GM19395 (cell line): Measurements from ENCODE around the gene OSBPL3.

ENCODE experiments used
- ATAC-seq: cut with Tn5 transposase; IDR thresholded peaks from one replicate; pipeline ENCODE4 v1.9.1; 2021; ENCODE audit warnings: mild to moderate bottlenecking, moderate library complexity; ENCODE audit not compliant: unreplicated experiment

Gene OSBPL3

GRCh38 chr7:24903559-24903958 lies 76.4 kb downstream of the OSBPL3 start:
- no peak for ATAC-seq

- ATAC-seq = no peak
Observed at GRCh38 chr7:24902931-24903330, 77.0 kb downstream of the OSBPL3 start.

- no peak for ATAC-seq
Observed at GRCh38 chr7:24902276-24902675, 77.7 kb downstream of the OSBPL3 start.

- ATAC-seq = peak; percentile 72
Observed at GRCh38 chr7:24899905-24900304, 80.1 kb downstream of the OSBPL3 start.

- no peak for ATAC-seq
Observed at GRCh38 chr7:24899161-24899560, 80.8 kb downstream of the OSBPL3 start.

- ATAC-seq = peak; percentile 40
Observed at GRCh38 chr7:24898691-24899090, 81.3 kb downstream of the OSBPL3 start.

GRCh38 chr7:24896031-24896501 lies 83.9 kb downstream of the OSBPL3 start:
- peak; percentile 62 for ATAC-seq

GRCh38 chr7:24894429-24895221 lies 85.4 kb downstream of the OSBPL3 start:
- no peak for ATAC-seq

GRCh38 chr7:24891311-24891735 lies 88.7 kb downstream of the OSBPL3 start:
- no peak for ATAC-seq

- ATAC-seq = no peak
Observed at GRCh38 chr7:24889611-24890010, 90.4 kb downstream of the OSBPL3 start.

GRCh38 chr7:24888653-24889052 lies 91.3 kb downstream of the OSBPL3 start:
- peak; percentile 59 for ATAC-seq

- no peak for ATAC-seq
Observed at GRCh38 chr7:24885716-24886115, 94.3 kb downstream of the OSBPL3 start.

GRCh38 chr7:24885305-24885704 lies 94.7 kb downstream of the OSBPL3 start:
- no peak for ATAC-seq

GRCh38 chr7:24884401-24884800 lies 95.6 kb downstream of the OSBPL3 start:
- ATAC-seq = no peak

- no peak for ATAC-seq
Observed at GRCh38 chr7:24883622-24884013, 96.4 kb downstream of the OSBPL3 start.

- ATAC-seq = no peak
Observed at GRCh38 chr7:24882989-24883621, 96.9 kb downstream of the OSBPL3 start.

- no peak for ATAC-seq
Observed at GRCh38 chr7:24881623-24882022, 98.4 kb downstream of the OSBPL3 start.

GRCh38 chr7:24880886-24881285 lies 99.1 kb downstream of the OSBPL3 start:
- ATAC-seq = no peak

- no peak for ATAC-seq
Observed at GRCh38 chr7:24879291-24879690, 100.7 kb downstream of the OSBPL3 start.

- peak; percentile 93 for ATAC-seq
Observed at GRCh38 chr7:24877790-24878311, 102.1 kb downstream of the OSBPL3 start.

GRCh38 chr7:24874791-24875190 lies 105.2 kb downstream of the OSBPL3 start:
- no peak for ATAC-seq

GRCh38 chr7:24873944-24874343 lies 106.0 kb downstream of the OSBPL3 start:
- ATAC-seq = no peak
